ENCODE data around the gene GAPT. TPM values are rescaled to one million over a fixed set of nuclear protein-coding genes. Genes with fewer than 3 reads are reported as not detected.

Gene GAPT
- total RNA-seq, 1 donor from 2014 or later = not detected

GRCh38 chr5:58481066-58481676 lies 10.1 kb upstream of the GAPT start:
- FAIRE-seq (no peak), DNase-seq (ENCODE audit: low read depth) (no peak)
- Histone ChIP-seq H3K36me3 (ENCODE audit: control insufficient read depth, insufficient read depth, low read length) (no peaks in the 10 kb centered on the region), H3K27me3 (ENCODE audit: control insufficient read depth, insufficient read depth, low read length) (no peaks in the 10 kb centered on the region), H3K4me3 (ENCODE audit: low read depth, low read length) (no peak overlapping the region)
- TF ChIP-seq, protein P1, sequence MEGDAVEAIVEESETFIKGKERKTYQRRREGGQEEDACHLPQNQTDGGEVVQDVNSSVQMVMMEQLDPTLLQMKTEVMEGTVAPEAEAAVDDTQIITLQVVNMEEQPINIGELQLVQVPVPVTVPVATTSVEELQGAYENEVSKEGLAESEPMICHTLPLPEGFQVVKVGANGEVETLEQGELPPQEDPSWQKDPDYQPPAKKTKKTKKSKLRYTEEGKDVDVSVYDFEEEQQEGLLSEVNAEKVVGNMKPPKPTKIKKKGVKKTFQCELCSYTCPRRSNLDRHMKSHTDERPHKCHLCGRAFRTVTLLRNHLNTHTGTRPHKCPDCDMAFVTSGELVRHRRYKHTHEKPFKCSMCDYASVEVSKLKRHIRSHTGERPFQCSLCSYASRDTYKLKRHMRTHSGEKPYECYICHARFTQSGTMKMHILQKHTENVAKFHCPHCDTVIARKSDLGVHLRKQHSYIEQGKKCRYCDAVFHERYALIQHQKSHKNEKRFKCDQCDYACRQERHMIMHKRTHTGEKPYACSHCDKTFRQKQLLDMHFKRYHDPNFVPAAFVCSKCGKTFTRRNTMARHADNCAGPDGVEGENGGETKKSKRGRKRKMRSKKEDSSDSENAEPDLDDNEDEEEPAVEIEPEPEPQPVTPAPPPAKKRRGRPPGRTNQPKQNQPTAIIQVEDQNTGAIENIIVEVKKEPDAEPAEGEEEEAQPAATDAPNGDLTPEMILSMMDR (IDR thresholded peaks at IDR 0.05; ENCODE audit: insufficient read depth, low read length, severe bottlenecking) = no peak

GRCh38 chr5:58481828-58482227 lies 9.4 kb upstream of the GAPT start:
- Histone ChIP-seq H3K4me3 (ENCODE audit: low read depth, low read length) (no peak overlapping the region), H3K27me3 (ENCODE audit: control insufficient read depth, insufficient read depth, low read length) (no peaks in the 10 kb centered on the region), H3K36me3 (ENCODE audit: control insufficient read depth, insufficient read depth, low read length) (no peaks in the 10 kb centered on the region)
- FAIRE-seq = no peak
- DNase-seq (ENCODE audit: low read depth) = no peak
- TF ChIP-seq, protein P1 (IDR thresholded peaks at IDR 0.05; ENCODE audit: insufficient read depth, low read length, severe bottlenecking) = no peak

DNA sequence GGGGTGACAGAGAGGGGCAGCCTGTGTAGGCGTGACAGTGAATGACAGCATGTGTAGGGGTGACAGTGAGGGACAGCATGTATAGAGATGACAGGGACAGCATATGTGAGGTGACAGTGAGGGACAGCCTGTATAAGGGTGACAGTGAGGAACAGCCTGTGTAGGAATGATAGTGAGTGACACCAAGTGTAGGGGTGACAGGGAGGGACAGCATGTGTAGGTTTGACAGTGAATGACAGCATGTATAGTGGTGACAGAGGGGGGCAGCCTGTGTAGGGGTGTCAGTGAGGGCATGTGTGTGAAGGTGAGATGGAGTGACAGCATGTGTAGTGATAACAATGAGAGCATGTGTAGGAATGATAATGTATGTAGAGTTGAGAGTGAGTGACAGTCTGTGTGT lies 8.7 kb upstream of the GAPT start:
- DNase-seq (ENCODE audit: low read depth) = no peak
- FAIRE-seq = no peak
- no peak overlapping the region for H3K4me3 ChIP-seq (ENCODE audit: low read depth, low read length)
- H3K27me3 ChIP-seq (ENCODE audit: control insufficient read depth, insufficient read depth, low read length) = no peaks in the 10 kb centered on the region
- H3K36me3 ChIP-seq (ENCODE audit: control insufficient read depth, insufficient read depth, low read length) = no peaks in the 10 kb centered on the region
- TF ChIP-seq, protein P1 (IDR thresholded peaks at IDR 0.05; ENCODE audit: insufficient read depth, low read length, severe bottlenecking) = no peak

DNA sequence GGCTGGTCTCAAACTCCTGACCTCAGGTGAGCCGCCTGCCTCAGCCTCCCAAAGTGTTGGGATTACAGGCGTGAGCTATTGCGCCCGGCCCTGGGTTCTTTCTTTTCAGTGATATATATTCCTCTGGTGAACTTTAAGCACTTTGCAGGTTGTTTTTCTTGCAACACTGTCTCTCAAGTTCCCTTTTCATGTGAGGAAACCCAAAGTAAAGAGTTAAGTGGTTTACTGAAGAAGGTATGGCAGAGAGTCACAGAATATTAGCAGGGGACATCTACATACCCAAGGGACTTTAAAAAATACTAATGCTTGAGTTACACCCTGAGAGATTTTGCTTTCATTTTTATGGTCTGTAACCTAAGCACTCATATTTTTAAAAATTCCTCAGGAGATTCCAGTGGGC lies 6.7 kb upstream of the GAPT start:
- DNase-seq (ENCODE audit: low read depth) (no peak), FAIRE-seq (no peak)
- no peaks in the 10 kb centered on the region for H3K27me3 ChIP-seq (ENCODE audit: control insufficient read depth, insufficient read depth, low read length)
- TF ChIP-seq, protein P1 (IDR thresholded peaks at IDR 0.05; ENCODE audit: insufficient read depth, low read length, severe bottlenecking) = no peak
- H3K36me3 ChIP-seq (ENCODE audit: control insufficient read depth, insufficient read depth, low read length) = no peaks in the 10 kb centered on the region
- H3K4me3 ChIP-seq (ENCODE audit: low read depth, low read length) = no peak overlapping the region

GRCh38 chr5:58486290-58486689 lies 4.9 kb upstream of the GAPT start:
- Histone ChIP-seq H3K27me3 (ENCODE audit: control insufficient read depth, insufficient read depth, low read length) (peaks cover 3% of the 10 kb centered on the region), H3K36me3 (ENCODE audit: control insufficient read depth, insufficient read depth, low read length) (no peaks in the 10 kb centered on the region), H3K4me3 (ENCODE audit: low read depth, low read length) (no peak overlapping the region)
- TF ChIP-seq, protein P1 (IDR thresholded peaks at IDR 0.05; ENCODE audit: insufficient read depth, low read length, severe bottlenecking) = no peak
- FAIRE-seq (no peak), DNase-seq (ENCODE audit: low read depth) (no peak)
